CD4-positive, alpha-beta T cell treated with Interleukin-15 for 1 hour (primary cell): ENCODE data around the gene IFNG.
A peak's percentile ranks its signal among the peaks of the same experiment; 100 is the strongest.

Experiments used
- DNase-seq: peaks from one replicate; pipeline ENCODE4 v3.0.0-alpha.2; 2020

The IFNG gene

GRCh38 chr12:68166317-68166831 lies 6.8 kb upstream of the IFNG start:
- no peak for DNase-seq

- no peak for DNase-seq
Measured at GRCh38 chr12:68163560-68164081, 4.1 kb upstream of the IFNG start.

DNA sequence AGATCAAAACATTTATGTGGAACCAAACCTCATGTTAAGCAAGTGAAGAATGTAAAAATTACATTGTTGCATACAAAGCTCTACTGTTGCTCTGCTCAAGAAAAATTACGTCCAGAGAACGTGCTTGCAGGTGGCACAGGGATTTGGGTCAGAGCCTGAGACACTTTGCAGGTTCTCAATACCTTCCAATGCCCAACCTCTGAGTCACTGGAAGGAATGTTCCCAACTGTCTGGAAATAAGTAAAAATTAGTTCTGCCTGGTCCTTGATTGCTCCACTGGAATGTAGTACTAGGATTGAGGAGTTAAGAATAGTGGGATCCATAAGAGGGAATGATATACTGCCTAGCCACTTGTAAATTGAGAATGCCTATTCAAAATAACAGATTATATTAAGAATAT lies 2.8 kb upstream of the IFNG start:
- DNase-seq = no peak

DNA sequence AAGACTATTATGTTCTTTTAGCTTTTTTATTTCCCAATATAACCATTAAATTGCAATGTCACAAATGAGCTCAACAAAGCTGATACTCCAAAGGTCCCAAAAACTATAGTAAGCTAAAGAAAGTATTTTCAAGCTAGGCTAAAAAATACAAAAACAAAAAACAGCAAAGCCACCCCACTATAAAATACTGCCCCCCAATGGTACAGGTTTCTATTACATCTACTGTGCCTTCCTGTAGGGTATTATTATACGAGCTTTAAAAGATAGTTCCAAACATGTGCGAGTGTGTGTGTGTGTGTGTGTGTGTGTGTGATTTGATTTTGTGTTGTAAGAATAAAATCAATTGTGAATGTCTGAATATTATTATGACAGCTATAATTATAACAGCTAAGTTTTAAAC lies 1.1 kb downstream of the IFNG start:
- DNase-seq = no peak

DNA sequence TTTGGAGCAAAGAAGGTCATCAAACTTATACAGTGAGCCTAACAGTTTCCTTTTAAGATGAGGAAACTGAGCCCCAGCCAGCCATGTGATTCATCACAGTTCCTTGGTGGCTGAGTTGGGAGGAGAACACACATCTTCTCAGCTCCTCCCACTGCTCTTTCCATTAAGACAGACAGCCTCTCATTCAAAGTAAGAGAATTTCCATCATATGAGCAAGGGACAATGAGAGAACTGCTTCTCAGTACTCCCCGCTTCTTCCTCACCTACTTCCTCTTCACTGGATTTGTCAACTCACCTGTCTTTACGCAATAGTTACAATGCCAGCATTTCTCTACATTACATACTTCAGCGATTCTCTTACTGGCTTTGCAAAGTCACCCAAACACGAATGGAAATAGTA lies 2.2 kb downstream of the IFNG start:
- DNase-seq = no peak

- no peak for DNase-seq
Measured at GRCh38 chr12:68156636-68157035, 2.9 kb downstream of the IFNG start.

DNA sequence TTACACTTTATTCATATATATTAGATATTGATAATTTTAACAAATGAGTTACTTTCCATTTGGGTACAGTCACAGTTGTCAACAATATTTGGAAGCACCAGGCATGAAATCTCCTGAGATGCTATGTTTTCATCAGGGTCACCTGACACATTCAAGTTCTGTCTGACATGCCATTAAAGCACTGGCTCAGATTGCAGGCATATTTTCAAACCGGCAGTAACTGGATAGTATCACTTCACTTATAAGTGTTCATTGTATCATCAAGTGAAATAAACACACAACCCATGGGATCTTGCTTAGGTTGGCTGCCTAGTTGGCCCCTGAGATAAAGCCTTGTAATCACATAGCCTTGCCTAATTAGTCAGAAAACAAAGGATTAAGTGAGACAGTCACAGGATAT lies 4.8 kb downstream of the IFNG start:
- DNase-seq = no peak

- DNase-seq = no peak
Measured at GRCh38 chr12:68148261-68148951, 11.1 kb downstream of the IFNG start.

GRCh38 chr12:68140556-68140955 lies 19.0 kb downstream of the IFNG start:
- DNase-seq = no peak

DNA sequence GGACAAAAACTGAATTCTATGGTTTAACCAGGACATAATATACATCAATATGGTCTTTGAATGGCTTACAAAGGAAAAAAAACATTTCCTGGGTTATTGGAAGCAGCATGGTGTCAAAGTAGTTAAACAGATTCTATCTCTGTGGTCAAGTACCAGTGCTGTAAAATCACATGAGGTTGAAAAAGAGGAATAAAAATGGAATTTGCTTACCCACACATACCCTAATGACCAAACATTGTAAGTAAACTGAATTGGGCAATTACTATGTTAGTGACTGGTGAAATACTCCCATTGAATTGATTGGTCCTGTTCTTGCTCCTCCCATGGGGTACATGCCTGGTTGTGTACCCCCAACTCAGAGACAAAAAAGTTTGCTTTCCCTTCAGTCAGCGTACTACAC lies 19.6 kb downstream of the IFNG start:
- DNase-seq = no peak

DNA sequence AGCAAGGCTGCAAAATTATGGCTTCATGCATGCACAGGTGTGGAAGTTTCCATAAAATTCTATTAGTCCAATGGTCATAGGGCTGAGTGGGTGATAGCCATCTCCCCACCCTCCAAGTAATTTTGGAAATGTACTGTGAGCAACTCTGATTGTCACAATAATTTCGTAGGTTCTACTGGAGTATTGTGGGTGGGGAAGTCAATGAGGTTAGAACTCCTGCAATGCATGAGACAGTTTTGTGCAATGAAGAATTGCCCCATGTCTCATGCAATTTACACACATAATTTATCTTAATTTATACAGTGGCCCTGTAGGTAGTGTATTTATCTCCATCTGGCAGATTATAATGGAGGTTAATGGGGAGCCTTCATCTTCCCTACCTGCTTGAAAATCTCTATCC lies 20.5 kb downstream of the IFNG start:
- DNase-seq = no peak

DNA sequence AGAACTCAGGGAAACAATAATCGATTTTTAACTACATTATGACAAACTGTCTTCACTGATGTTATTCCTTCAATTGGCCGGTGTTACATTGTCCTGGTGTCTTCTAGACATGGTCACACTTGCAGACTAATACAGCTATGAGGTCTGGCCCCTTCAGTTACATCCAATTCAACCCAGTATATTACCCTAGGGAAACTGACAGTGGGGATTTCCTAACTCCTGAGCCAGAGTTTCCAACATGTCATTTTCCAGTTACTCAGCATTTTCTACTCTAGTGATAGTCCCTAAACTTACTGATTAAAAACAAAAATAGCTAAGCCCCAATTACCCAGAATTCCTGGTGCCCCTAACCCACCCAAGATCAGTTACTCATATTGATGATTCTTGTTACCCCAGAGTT lies 21.1 kb downstream of the IFNG start:
- DNase-seq = no peak

- DNase-seq = no peak
Measured at GRCh38 chr12:68137335-68137830, 22.2 kb downstream of the IFNG start.

DNA sequence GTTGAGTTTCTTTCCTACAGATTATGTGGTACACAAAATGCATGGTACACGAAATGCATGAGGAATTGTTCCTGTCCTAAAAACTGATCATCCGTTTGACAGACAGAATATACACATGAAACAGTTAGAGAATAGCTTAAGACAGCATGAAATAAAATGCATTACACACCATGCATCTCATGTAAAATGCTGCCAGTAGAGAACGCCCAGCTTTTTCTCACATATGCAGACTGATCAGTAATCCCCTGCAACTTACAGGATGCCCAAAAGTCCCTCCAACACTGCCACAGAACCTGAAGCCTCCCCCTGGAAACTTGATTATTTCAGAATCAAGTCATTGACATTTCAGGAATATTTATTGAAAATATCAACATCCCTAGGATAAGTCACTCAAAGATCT lies 24.0 kb downstream of the IFNG start:
- DNase-seq = no peak

GRCh38 chr12:68131867-68132414 lies 27.6 kb downstream of the IFNG start:
- no peak for DNase-seq

DNA sequence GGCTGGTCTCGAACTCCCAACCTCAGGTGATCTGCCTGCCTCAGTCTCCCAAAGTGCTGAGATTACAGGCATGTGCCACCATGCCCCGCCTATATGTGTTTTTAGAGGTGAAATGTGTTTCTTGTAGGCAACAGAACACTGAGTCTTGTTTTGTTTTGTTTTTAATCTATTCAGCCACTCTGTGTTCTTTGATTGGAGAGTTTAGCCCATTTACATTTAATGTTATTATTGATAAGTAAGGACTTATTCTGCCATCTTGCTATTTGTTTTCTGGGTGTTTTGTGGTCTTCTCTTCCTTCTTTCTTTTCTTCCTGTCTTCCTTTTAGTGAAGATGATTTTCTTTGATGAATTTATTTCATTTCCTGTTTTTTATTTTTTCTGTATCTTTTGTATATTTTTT lies 29.6 kb downstream of the IFNG start:
- DNase-seq = no peak

DNA sequence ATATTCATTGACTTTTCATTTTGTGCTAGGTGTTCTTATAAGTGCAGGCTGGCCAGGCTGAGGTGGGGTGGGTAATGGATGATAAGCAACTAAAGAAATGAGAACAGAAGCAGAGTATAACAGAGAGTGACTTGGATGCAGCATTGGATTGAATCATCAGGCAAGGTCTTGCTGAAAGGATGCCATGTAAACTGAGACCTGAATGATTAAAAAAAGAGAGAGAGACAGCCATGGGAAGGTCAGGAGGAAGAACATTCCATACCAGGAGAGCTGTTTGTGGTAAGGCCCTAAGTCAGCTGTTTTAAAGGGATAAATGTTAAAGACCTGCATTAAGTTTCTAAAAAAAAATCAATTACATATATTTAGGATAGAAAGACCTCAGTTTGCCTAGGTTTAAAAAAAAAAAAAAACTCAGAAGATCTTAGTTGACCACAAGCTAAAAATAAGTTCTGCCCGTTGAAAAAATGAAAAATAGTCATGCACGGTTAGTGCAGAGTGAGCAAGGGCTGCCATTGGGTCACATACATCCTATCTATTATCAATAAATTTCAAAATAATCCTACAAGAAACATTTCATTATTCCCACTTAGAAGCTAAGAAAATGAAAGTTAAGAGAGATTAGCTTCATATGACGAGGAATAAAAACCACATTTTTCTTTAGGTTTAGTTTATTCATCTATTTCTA lies 37.2 kb downstream of the IFNG start:
- no peak for DNase-seq

DNA sequence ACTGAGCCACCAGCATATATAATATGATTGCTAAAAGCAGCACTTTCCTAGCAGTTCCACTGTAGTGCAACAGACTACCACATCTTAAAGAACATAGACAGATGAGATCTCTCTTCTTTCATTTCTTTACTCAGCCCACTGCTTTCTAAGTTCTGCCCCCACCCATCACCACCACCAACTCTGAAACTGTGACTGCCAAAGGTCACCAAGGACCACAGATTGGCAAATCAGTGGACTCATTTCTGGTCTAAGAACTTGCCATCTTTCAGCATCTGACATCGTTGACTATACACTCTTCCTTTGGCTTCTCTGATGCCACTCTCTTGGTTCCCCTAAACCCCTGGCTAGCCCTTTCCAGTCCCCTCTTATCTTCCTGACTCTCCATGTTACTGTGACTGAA lies 38.4 kb downstream of the IFNG start:
- DNase-seq = no peak

- DNase-seq = peak; percentile 37
Measured at GRCh38 chr12:68119724-68120211, 39.8 kb downstream of the IFNG start.

DNA sequence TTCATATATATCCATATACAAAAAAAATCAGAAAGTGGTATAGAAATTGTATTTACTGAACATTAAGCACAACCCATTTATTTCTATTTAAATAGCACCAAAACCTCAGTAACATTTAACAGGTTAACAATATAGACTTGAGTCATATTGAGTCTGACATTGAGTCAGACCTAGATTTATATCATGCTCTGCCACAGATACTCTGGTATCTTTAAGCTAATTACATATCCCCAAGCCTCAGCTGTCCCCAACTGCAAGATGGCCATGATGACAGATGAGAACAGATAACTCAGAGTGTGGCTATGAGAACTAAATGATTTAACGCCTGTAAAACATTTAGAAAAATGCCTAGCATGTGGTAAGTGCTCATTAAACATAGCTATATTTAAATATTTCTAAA lies 40.3 kb downstream of the IFNG start:
- no peak for DNase-seq

DNA sequence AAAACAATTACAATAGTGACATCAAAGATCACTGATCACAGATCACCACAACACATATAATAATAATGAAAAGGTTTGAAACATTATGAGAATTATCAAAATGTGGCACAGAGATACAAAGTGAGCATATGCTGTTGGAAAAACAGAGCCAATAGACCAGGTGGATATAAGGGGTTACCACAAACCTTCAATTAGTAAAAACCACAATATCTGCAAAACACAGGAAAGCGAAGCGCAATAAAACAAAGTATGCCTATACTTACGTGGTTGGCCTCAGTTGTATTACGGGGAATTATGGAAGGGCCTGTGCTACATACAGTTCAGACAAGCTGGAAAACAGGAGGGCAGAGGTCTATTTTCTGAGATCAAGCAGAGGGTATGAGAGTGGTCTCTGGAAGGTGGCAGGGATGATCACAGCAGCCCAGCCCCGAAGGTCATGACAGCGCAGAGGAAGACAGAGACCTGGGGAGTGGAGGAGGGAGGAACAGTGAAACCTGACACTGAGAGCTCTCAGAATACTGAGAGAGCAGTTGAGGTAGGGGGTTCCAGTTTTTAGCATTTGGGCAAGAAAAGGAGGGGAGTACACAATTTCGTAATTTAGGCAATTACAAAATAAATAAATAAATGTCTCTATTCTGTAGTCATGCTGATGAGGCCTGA lies 41.3 kb downstream of the IFNG start:
- no peak for DNase-seq

DNA sequence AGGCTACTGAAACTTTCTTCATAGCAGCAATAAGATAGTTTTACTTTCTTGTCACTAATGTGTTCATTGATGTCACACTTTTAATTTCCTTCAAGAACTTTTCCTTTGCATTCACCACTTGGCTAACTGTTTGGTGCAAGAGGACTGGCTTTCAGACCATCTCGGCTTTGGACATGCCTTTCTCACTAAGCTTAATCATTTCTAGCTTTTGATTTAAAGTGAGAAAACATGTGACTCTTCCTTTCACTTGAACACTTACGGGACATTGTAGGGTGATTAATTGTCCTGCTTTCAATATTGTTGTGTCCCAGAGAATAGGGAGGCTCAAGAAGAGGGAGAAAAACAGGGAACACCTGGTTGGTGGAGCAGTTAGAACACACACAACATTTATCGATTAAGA lies 41.9 kb downstream of the IFNG start:
- DNase-seq = no peak

DNA sequence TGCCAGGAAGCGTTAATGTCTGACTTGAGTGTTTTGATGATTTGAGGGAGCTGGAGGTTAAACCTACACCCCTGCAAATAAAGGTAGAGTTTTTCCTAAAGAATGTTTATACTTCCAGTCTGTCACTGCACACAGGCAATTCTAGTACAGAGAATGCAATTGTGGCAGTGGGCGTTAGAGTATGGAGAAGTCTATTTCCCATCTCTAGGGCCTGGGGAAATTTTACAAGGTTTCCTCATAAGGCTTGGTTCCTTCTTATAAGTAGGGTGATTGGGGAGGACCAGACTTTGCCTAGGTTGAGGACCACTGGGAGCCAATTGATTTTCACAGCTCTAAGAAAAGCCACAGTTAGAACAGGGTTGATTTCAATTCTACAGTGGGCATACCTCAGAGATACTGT lies 44.3 kb downstream of the IFNG start:
- DNase-seq = no peak
